Measurements from ENCODE around the gene RAC2. TPM values are rescaled to one million over a fixed set of nuclear protein-coding genes. Genes with fewer than 3 reads are reported as not detected.

RAC2 gene
- total RNA-seq, 4 donors from 2014 or later: 17.3 to 27.1 (median 19.6) TPM

DNA sequence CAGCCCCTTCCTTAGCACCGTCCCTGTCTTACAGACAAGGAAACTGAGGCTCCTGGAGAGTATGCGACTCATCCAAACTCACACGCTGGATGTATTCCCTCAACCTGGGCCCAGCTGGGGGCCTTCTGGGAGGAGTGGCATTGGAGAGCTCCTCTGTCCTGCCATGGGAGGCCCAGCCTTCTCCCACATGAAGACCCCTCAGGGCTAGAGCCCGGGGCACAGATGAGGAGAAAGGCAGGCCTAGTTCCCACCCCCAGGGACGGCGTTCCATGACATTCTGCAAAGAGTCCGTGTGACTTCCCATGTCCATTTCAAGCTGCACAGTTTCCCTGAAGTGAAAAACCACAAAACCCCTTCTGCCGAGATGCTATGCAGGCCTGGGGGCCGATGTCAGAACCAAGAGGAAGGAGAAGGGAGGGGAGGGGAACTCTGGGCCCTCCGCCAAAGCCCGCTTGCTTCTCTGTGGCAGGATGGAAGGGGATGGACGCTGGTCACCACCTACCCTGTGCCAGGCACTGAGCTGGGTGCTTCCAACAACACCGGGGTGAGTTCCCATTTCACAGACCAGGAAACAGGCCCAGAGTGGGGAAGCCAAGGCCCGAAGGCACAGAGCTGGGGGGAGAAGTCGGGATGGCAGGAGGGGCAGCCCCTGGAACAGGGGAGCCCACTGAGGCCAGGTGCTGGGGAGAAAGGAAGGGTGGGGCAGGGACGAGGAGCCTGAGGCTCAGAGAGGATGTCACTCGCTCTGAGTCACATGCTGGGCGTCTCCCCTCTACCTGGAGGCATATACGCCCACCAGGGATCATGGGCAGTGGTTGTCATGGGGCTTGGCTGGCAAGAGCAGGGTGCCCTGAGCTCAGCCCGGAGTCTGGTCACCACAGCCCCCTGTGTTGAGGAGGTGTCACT, 15.7 kb downstream of the RAC2 start:
- 44 to 50% methylated on average over 5 to 15 of the region's 20 CpGs for whole genome bisulfite sequencing, 2 donors
- TF ChIP-seq CTCF (IDR thresholded peaks at IDR 0.05) (no peak), POLR2A (IDR thresholded peaks at IDR 0.05) (no peak)

GRCh38 chr22:37226514-37226913, 17.6 kb downstream of the RAC2 start:
- intact Hi-C loops (cut with DNase I): no loop called here
- H3K4me3 ChIP-seq: no peak overlapping the region
- DNase-seq: no peak
- WGBS, 2 donors: 40 to 100% methylated on average over 2 to 4 of the region's 14 CpGs
- peaks cover 13 to 45% (median 15%) of the 10 kb centered on the region in 3 donors for H3K4me1 ChIP-seq
- H3K9me3 ChIP-seq: no peaks in the 10 kb centered on the region
- H3K27ac ChIP-seq: no peak overlapping the region
- no peaks in the 10 kb centered on the region for H3K36me3 ChIP-seq
- peaks cover 0 to 8% (median 0%) of the 10 kb centered on the region in 4 donors for H3K27me3 ChIP-seq
- TF ChIP-seq POLR2A (IDR thresholded peaks at IDR 0.05) (no peak), CTCF (IDR thresholded peaks at IDR 0.05) (no peak)

More for the DNA sequence above, 15.7 kb downstream of the RAC2 start:
- Histone ChIP-seq H3K9me3 (no peaks in the 10 kb centered on the region), H3K4me3 (no peak overlapping the region), H3K36me3 (no peaks in the 10 kb centered on the region), H3K4me1 (peaks cover 13 to 46% (median 15%) of the 10 kb centered on the region in 3 donors), H3K27ac (peak overlapping the region in 3 of 4 donors; percentile 28 to 84 (median 74)), H3K27me3 (peaks cover 0 to 17% (median 0%) of the 10 kb centered on the region in 4 donors)
- intact Hi-C loops (cut with DNase I): no loop called here
- DNase-seq: no peak

DNA sequence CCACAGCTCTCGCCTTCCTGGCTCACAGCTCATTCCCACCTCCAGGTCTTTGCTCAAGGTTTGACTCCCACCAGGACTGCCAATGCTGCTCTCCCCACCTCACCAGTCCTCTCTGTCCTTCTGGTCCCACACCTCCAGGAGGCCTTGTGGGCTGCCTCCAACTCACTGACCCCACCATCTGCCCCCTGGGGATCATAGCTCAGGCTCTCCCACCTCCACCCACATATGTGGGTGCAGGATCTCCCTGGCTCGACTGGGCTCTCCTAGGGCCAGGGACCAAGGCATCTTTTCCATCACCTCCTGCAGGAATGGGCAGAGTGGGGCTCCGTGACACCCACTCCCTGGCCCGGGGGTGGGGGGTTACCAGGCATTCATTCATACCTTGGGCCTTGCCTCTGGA, 18.0 kb downstream of the RAC2 start:
- peaks cover 0 to 12% (median 0%) of the 10 kb centered on the region in 4 donors for H3K27me3 ChIP-seq
- no peak for DNase-seq
- intact Hi-C loops (cut with DNase I): no loop called here
- no peaks in the 10 kb centered on the region for H3K9me3 ChIP-seq
- no peak overlapping the region for H3K4me3 ChIP-seq
- no peak overlapping the region for H3K27ac ChIP-seq
- H3K36me3 ChIP-seq: no peaks in the 10 kb centered on the region
- no peak for TF ChIP-seq POLR2A (IDR thresholded peaks at IDR 0.05)
- TF ChIP-seq CTCF (IDR thresholded peaks at IDR 0.05): no peak
- peaks cover 13 to 41% (median 15%) of the 10 kb centered on the region in 3 donors for H3K4me1 ChIP-seq
- 43 to 67% methylated on average over 1 to 2 of the region's 4 CpGs for WGBS, 2 donors

GRCh38 chr22:37225481-37225880, 18.6 kb downstream of the RAC2 start:
- Histone ChIP-seq H3K4me3 (no peak overlapping the region), H3K27ac (no peak overlapping the region), H3K4me1 (peaks cover 13 to 35% (median 15%) of the 10 kb centered on the region in 3 donors), H3K27me3 (peaks cover 0 to 13% (median 0%) of the 10 kb centered on the region in 4 donors), H3K36me3 (no peaks in the 10 kb centered on the region), H3K9me3 (no peaks in the 10 kb centered on the region)
- DNase-seq: no peak
- intact Hi-C loops (cut with DNase I): no loop called here
- no peak for TF ChIP-seq POLR2A (IDR thresholded peaks at IDR 0.05)
- TF ChIP-seq CTCF (IDR thresholded peaks at IDR 0.05): no peak
- 75 to 80% methylated on average over 1 to 3 of the region's 8 CpGs for WGBS, 2 donors

DNA sequence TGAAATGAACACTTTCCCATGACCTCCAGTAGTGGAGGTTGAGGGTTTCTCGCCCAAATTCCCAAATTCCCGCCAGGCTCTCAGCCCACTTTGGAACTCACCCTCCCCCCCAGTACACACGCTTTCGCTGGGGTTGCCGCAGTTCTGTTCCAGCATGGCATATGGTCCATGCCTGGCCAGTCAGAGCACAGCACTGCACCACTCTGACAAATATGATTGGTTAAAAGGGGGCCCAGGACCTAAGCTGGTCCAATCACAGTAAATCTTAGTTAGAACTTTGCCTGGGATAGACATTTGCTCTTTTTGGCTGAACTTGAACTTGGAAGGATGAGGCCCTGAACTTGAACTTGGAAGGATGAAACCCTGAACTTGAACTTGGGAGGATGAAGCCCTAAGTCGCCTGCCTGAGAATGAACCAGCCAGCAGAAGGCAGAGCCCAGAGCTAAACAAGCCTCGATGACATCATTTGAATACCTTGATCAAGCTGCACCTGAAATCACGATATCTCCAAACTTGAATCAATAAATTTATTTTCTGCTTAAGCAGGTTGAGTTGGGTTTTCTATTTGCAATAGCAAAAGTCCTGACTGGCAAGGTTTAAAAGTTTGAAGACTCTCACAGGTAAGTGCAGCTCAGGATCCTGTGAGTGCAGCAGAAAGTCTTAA, 19.2 kb downstream of the RAC2 start:
- TF ChIP-seq CTCF (IDR thresholded peaks at IDR 0.05) (no peak), POLR2A (IDR thresholded peaks at IDR 0.05) (no peak)
- no peak for DNase-seq
- intact Hi-C loops (cut with DNase I): no loop called here
- 63 to 77% methylated on average over 8 of the region's 8 CpGs for WGBS, 2 donors
- Histone ChIP-seq H3K36me3 (no peaks in the 10 kb centered on the region), H3K4me1 (peaks cover 13 to 29% (median 15%) of the 10 kb centered on the region in 3 donors), H3K27ac (no peak overlapping the region), H3K9me3 (no peaks in the 10 kb centered on the region), H3K27me3 (peaks cover 0 to 17% (median 0%) of the 10 kb centered on the region in 4 donors), H3K4me3 (no peak overlapping the region)
